ENCODE measurements around the gene GLIPR2. TPM values are rescaled to one million over a fixed set of nuclear protein-coding genes. Genes with fewer than 3 reads are reported as not detected.

Gene GLIPR2
- total RNA-seq, 4 donors from 2014 or later: 51.3 to 84.9 (median 59.6) TPM

DNA sequence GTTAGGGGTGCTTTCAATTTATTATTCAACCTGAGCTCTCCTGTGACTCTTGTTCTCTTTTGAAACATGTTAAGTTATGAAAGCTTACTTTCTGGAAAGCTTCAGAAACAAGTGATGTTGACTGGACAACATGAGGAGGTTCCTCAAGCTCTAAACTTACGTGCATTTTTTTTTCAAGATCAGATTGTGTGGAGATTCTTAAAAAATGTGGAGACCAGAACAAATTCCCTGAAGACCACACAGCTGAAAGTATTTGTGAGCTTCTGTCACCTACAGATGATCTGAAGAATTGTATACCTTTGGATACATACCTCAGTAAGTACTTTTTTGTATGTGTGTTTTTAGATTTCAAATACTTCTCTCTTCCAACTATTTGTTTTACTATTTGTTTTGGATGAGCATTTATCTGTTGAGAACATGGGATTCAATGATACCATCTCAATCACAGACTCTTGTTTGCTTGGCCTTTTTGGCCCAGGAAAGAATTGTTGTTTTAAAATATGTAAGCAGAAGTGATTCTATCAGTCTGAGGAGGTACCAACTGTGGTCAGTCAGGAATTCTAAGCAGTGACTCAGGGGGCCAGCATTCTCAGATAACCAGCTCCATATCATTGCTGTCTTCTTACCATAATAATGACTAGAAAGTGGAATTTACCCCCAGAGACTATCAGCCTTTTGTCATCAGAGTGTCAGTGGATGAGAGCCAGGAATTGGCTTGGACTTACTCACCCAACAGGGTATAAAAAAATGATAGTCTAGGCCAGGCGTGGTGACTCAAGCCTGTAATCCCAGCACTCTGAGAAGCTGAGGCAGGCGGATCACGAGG is 34.4 kb upstream of the GLIPR2 start:
- peak overlapping the region in 1 of 4 donors; percentile 27 for H3K27ac ChIP-seq (replicated peaks in 1 of 4)
- intact Hi-C loops (cut with DNase I): loop anchor here (5.0 kb wide), 1 partner anchor 35 kb away; the partner anchor contains the start of gene GLIPR2
- DNase-seq (ENCODE audit: extremely low spot score): no peak
- no peak overlapping the region for H3K4me3 ChIP-seq
- H3K4me1 ChIP-seq: peaks cover 0 to 8% (median 1%) of the 10 kb centered on the region in 4 donors
- no peaks in the 10 kb centered on the region for H3K27me3 ChIP-seq
- TF ChIP-seq EP300 (IDR thresholded peaks at IDR 0.05) (no peak), POLR2A (IDR thresholded peaks at IDR 0.05; ENCODE audit: low read depth) (no peak), POLR2AphosphoS5 (IDR thresholded peaks at IDR 0.05) (no peak)
- TF ChIP-seq, protein P1, sequence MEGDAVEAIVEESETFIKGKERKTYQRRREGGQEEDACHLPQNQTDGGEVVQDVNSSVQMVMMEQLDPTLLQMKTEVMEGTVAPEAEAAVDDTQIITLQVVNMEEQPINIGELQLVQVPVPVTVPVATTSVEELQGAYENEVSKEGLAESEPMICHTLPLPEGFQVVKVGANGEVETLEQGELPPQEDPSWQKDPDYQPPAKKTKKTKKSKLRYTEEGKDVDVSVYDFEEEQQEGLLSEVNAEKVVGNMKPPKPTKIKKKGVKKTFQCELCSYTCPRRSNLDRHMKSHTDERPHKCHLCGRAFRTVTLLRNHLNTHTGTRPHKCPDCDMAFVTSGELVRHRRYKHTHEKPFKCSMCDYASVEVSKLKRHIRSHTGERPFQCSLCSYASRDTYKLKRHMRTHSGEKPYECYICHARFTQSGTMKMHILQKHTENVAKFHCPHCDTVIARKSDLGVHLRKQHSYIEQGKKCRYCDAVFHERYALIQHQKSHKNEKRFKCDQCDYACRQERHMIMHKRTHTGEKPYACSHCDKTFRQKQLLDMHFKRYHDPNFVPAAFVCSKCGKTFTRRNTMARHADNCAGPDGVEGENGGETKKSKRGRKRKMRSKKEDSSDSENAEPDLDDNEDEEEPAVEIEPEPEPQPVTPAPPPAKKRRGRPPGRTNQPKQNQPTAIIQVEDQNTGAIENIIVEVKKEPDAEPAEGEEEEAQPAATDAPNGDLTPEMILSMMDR (IDR thresholded peaks at IDR 0.05): no peak
- no peaks in the 10 kb centered on the region for H3K9me3 ChIP-seq
- H3K36me3 ChIP-seq: peaks cover 0 to 9% (median 1%) of the 10 kb centered on the region in 4 donors
- WGBS: 75% methylated on average over 4 of the region's 4 CpGs

DNA sequence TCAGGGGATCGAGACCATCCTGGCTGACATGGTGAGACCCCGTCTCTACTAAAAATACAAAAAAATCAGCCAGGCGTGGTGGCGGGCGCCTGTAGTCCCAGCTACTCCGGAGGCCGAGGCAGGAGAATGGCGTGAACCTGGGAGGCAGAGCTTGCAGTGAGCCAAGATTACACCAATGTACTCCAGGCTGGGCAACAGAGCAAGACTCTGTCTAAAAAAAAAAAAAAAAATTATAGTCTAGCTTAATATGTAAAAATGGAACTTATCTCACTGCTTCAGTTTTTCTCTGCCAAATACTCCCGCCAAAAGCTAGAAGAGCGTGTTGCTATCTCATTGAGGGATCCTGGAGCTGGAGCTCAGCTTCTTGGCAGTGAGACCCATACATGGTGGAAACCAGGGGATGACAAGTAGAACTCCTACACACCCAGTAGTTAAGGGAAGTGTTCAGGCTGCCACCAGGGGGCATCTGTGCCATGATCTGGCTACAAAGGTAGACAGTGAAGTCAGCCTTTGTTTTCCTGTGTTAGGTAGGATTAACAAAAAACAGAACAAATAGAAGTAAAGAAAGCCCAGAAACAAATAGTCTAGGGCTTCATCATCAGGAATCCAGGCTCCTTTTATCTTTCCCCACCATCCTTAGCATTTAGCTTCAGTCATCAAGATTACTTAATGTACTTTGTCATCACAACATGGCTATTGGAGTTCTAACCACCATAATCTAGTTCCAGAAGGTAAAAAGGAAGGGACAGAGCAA is 33.6 kb upstream of the GLIPR2 start:
- WGBS: 77% methylated on average over 10 of the region's 10 CpGs
- TF ChIP-seq EP300 (IDR thresholded peaks at IDR 0.05) (no peak), POLR2AphosphoS5 (IDR thresholded peaks at IDR 0.05) (peak in 1 of 2 donors; percentile 56)
- TF ChIP-seq, protein P1 (IDR thresholded peaks at IDR 0.05): peak; percentile 83 to 89 (median 87)
- H3K9me3 ChIP-seq: no peaks in the 10 kb centered on the region

DNA sequence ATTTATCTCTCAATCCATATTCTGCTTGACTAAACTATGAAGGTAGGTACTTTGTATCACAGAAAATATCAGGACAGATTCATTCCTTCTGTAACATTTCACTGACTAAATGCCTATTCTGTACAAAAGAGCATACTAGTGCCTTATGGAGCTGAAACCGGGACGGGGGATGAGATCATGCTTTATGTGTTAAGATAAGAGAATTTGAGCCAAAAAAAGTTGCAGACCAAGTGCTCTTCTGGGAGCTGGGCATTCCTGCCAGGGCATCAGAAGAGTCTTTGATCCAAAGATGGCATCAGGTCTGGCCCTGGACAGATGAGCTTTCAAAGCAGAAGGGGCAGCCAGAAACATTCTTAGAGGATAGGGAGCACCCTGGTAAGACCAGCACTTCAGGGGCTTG is 27.5 kb upstream of the GLIPR2 start:
- peaks cover 5 to 49% (median 19%) of the 10 kb centered on the region in 4 donors for H3K36me3 ChIP-seq

More for the DNA sequence above, 33.6 kb upstream of the GLIPR2 start:
- Histone ChIP-seq H3K27ac (replicated peaks in 1 of 4) (peak overlapping the region in 1 of 4 donors; percentile 27), H3K4me3 (no peak overlapping the region), H3K36me3 (peaks cover 0 to 13% (median 2%) of the 10 kb centered on the region in 4 donors), H3K4me1 (peaks cover 0 to 8% (median 1%) of the 10 kb centered on the region in 4 donors), H3K27me3 (no peaks in the 10 kb centered on the region)
- no peak for DNase-seq (ENCODE audit: extremely low spot score)
- intact Hi-C loops (cut with DNase I): loop anchor here (1.0 to 5.0 kb wide), 2 partner anchors 34 to 63 kb away; partner anchors contain the start of gene GLIPR2

DNA sequence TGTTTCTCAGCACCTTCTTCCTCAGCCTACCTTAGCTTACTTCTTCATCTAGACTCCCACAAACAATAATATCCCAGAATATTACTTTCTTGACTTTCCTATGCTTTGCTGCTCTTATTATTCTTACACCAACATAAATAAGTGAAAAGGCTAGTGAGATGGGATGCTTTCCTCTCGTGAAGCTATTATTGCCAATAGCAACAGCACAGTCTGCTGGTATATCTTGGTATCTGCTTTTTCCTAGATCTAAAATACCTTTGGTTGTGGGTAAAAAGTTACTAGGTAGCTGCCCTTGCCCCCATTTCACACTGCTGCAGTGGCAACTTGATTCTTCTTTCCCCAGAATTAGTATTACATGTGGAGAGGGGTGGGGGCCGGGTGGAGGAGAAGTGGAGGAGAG is 26.1 kb upstream of the GLIPR2 start:
- Histone ChIP-seq H3K9me3 (no peaks in the 10 kb centered on the region), H3K4me3 (no peak overlapping the region), H3K27me3 (no peaks in the 10 kb centered on the region), H3K36me3 (peaks cover 5 to 44% (median 19%) of the 10 kb centered on the region in 4 donors), H3K4me1 (no peaks in the 10 kb centered on the region), H3K27ac (replicated peaks in 1 of 4) (no peak overlapping the region)
- 81% methylated on average over 2 of the region's 2 CpGs for WGBS
- DNase-seq (ENCODE audit: extremely low spot score): no peak
- intact Hi-C loops (cut with DNase I): no loop called here
- TF ChIP-seq EP300 (IDR thresholded peaks at IDR 0.05) (no peak), POLR2AphosphoS5 (IDR thresholded peaks at IDR 0.05) (no peak), POLR2A (IDR thresholded peaks at IDR 0.05; ENCODE audit: low read depth) (no peak)
- TF ChIP-seq, protein P1 (IDR thresholded peaks at IDR 0.05): no peak

More for the DNA sequence above, 27.5 kb upstream of the GLIPR2 start:
- intact Hi-C loops (cut with DNase I): no loop called here
- TF ChIP-seq, protein P1 (IDR thresholded peaks at IDR 0.05): no peak
- TF ChIP-seq POLR2AphosphoS5 (IDR thresholded peaks at IDR 0.05) (no peak), EP300 (IDR thresholded peaks at IDR 0.05) (no peak), POLR2A (IDR thresholded peaks at IDR 0.05; ENCODE audit: low read depth) (no peak)
- Histone ChIP-seq H3K9me3 (no peaks in the 10 kb centered on the region), H3K4me1 (no peaks in the 10 kb centered on the region), H3K27me3 (no peaks in the 10 kb centered on the region), H3K27ac (replicated peaks in 1 of 4) (no peak overlapping the region), H3K4me3 (no peak overlapping the region)
- no peak for DNase-seq (ENCODE audit: extremely low spot score)
- WGBS: 72% methylated on average over 2 of the region's 2 CpGs
